Diencephalon (tissue), 1 donor: ENCODE measurements around the gene FSTL3. TPM values are rescaled to one million over a fixed set of nuclear protein-coding genes. Genes with fewer than 3 reads are reported as not detected.

Source experiments
- total RNA-seq: library from RNA; depleted of rRNA; stranded (reverse); fragments of >200 nt; gene quantifications from one replicate; pipeline ENCODE4 v1.2.3, GENCODE V29; 2014

Gene FSTL3
- total RNA-seq, result 7.2 TPM

DNA sequence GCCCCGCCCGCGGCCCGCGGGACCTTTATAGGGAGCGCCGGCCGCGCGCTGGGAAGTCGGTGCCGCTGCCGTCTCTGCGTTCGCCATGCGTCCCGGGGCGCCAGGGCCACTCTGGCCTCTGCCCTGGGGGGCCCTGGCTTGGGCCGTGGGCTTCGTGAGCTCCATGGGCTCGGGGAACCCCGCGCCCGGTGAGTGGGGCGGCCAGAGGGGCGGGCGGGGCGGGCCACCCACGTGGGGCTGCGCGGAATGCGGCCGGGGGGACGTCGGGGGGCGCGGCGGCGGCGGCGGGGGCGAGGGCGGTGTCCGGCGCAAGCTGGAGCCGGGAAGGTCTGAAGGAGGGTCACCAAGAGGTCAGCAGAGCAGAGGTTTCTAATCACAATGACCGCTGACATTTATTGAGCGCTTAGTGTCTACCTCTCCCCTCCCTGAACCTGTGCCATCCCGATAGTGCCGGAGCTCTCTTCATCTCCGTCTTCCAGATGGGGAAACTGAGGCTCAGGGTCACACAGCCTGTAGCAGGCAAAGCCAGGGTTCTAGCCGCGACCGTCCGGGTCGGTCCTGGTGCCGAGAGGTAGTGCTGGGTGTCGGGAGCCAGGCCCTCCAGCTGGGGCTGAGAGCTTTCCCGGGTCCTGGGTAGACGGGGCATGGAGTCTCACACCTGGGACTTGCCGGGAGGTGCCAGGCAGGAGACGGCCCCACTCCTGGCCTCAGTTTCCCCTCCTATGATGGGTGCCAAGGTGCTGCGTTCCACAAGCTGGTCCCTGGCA is at the start of gene FSTL3:
Gene FSTL3 (plus strand): TSS at position 54 of the 767 bp plus-strand sequence. CDS start 32 bp downstream, at position 86.

GRCh38 chr19:633068-633785 is 43.0 kb upstream of the FSTL3 start, which contains the start of gene POLRMT:
TSS of gene POLRMT (minus strand) at chr19:633537. CDS start at chr19:633512, 25 bp downstream.

GRCh38 chr19:639253-640160 is 36.7 kb upstream of the FSTL3 start, which contains the start of gene FGF22:
TSS of gene FGF22 (plus strand) at chr19:639879. CDS start at chr19:639926, 47 bp downstream.

GRCh38 chr19:662962-663681 is 13.1 kb upstream of the FSTL3 start, which contains the start of gene RNF126:
TSS of gene RNF126 (minus strand) at chr19:663214. CDS start at chr19:663121, 93 bp downstream.

DNA sequence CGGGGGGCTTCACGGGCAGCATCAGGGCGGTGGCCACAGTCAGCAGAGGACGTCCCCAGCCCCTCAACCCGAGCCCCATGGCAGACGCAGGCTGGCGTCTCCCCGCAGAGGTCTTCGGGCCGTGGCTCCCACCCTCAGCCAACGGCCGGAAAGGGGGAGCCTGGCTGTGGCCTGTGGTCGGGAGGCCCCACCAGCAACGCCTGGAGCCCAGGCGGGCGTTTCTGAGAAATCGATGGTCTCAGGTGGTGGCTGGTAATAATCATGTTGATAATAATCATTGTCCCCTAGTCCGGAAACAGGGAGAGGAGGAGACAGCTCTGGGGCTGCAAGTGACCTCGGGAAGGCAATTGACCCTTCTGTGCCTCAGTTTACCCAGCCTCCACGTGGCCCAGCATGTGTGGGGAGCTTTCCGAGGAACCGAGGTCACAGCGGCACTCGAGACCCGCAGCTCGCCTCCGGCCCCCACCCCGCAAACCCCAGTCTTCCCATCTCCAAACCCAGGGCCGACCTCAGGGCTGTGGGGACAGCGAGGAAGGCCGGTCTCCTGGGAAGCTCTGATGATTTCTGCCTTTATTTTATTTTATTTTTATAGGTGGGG is 19.3 kb downstream of the FSTL3 start, which contains the start of gene PRSS57:
Gene PRSS57 (minus strand): TSS at position 101 of the 598 bp plus-strand sequence. CDS start 22 bp downstream, at position 79.

DNA sequence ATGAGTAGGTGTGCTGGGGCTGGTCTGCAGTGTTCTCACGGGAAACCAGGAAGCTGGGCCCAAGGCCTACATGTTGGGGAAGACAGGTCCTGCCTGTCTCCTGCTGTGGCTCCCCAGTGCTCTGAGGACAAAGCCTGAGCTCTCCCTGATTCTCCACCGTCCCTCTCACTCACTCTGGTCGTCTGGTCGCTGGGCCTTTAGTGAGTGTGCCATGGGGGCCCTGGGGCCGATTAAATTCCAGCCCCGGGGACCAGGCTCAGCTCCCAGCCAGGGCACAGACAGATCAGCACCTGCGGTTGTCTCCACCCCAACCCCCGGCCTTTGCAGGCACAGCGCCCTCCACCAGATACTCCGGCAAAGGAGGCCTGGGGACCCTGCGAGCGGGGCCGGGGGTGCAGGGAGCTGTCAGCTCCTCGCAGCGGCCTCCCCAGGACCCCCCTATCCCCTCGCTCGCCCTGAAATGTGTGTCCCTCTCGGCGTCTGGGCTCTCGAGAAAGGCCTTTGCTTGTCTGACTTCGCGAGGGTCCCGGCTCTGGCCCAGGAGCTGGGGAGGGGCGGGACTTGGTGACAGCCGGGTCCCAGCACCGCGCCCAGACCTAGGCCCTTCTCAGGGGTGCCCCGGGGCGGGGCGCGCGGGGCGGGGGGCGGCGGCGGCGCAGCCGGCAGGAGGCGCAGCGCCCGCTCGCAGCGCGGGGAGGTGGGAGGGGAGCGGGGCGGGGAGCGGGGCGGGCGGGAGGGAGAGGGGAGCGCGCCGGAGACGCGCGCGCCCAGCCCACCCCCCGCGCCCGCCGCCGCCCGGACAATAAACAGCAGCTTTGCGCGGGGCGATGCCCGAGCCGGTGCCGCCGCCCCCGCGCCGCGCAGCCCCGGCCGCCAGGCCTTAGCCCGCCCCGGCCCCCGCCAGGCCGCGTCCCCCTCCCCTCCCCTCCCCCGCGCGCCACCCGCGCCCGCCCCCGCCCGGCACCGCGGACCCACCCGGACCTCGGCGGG is 32.3 kb downstream of the FSTL3 start, which contains the start of gene PALM:
Gene PALM (plus strand): TSS at position 782 of the 990 bp plus-strand sequence. CDS start 212 bp downstream, outside the sequence.

Other genes starting within 250 kb of the FSTL3 start
- 21.0 TPM for gene SHC2, start 215.4 kb upstream of the FSTL3 start, total RNA-seq
- gene MADCAM1, start 179.9 kb upstream of the FSTL3 start, total RNA-seq, result 2.8 TPM
- gene TPGS1, start 168.9 kb upstream of the FSTL3 start, total RNA-seq, result 24.7 TPM
- 56.1 TPM for gene CDC34, start 144.6 kb upstream of the FSTL3 start, total RNA-seq
- not detected for gene GZMM, start 132.3 kb upstream of the FSTL3 start, total RNA-seq
- 151 TPM for gene BSG, start 103.8 kb upstream of the FSTL3 start, total RNA-seq
- 27.9 TPM for gene HCN2, start 86.5 kb upstream of the FSTL3 start, total RNA-seq
- gene POLRMT, start 42.9 kb upstream of the FSTL3 start, total RNA-seq, result 19.4 TPM
- 0.69 TPM for gene FGF22, start 36.5 kb upstream of the FSTL3 start, total RNA-seq
- 20.3 TPM for gene RNF126, start 13.2 kb upstream of the FSTL3 start, total RNA-seq
- gene PRSS57, start 19.1 kb downstream of the FSTL3 start, total RNA-seq, result not detected
- 101 TPM for gene PALM, start 32.5 kb downstream of the FSTL3 start, total RNA-seq
- 0.23 TPM for gene MISP, start 74.7 kb downstream of the FSTL3 start, total RNA-seq
- gene PTBP1, start 121.1 kb downstream of the FSTL3 start, total RNA-seq, result 35.5 TPM
- 125 TPM for gene PLPPR3, start 145.6 kb downstream of the FSTL3 start, total RNA-seq
- 0.46 TPM for gene AZU1, start 151.4 kb downstream of the FSTL3 start, total RNA-seq
- 1.8 TPM for gene PRTN3, start 164.6 kb downstream of the FSTL3 start, total RNA-seq
- gene ELANE, start 175.9 kb downstream of the FSTL3 start, total RNA-seq, result 0.69 TPM
- 1.6 TPM for gene CFD, start 183.3 kb downstream of the FSTL3 start, total RNA-seq
- 27.5 TPM for gene MED16, start 216.8 kb downstream of the FSTL3 start, total RNA-seq
- gene RNU6-9, start 217.1 kb downstream of the FSTL3 start, total RNA-seq, result not detected
- gene R3HDM4, start 236.8 kb downstream of the FSTL3 start, total RNA-seq, result 40.1 TPM
- gene KISS1R, start 240.9 kb downstream of the FSTL3 start, total RNA-seq, result 2.3 TPM
- gene ARID3A, start 249.6 kb downstream of the FSTL3 start, total RNA-seq, result 7.6 TPM